HG03354 (cell line): ENCODE measurements around the gene RND3.

ENCODE experiments used
- ATAC-seq: cut with Tn5 transposase; IDR thresholded peaks from one replicate; pipeline ENCODE4 v1.9.1; 2021; ENCODE audit warnings: mild to moderate bottlenecking; ENCODE audit not compliant: unreplicated experiment, poor library complexity, severe bottlenecking

Gene RND3, protein sequence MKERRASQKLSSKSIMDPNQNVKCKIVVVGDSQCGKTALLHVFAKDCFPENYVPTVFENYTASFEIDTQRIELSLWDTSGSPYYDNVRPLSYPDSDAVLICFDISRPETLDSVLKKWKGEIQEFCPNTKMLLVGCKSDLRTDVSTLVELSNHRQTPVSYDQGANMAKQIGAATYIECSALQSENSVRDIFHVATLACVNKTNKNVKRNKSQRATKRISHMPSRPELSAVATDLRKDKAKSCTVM

DNA sequence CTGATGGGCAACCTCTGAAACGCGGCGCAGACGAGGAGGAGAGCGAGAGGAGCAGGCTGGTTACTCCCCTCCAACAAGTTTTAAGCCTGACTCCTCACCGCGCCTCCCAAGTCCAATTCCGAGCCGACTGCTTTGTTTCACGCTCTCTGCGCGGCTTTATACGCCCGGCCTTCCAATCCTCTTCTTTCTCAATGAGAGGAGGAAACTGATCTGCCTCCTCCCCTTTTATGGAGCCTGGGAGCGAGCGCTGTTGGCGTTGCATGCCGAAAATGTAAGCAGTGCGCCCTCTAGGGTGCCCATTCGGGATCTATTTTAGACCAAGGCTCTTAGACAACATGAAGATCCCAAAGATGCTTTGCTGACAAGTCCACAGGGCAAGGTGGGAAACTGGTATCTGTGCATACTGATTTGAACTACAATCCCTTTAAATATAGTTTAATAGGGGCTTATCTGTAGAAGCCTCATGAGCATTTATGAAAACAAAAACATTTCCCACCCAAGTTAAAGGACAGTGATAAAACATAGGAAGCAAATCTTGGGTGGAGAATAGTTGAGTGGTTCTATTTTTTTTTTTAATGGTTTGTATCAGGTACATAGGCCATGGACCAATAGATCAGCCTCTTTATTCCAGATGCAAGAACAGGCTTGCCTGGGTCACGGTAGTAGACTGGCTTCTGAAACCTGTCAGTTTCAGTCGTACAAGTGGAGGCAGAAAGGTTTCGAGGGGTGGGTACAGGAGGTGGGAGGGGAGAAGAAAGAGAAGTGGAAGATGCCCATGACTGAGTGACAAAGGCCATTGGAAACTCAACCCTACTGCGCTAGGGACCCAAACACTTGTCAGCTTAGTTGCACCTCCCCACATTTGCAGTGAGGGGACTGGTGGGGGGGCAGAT, at the start of gene RND3:
RND3 (minus strand) TSS at position 131 of the 893 bp plus-strand sequence. CDS start 250 bp downstream, outside the sequence.
- ATAC-seq = peak; percentile 69

DNA sequence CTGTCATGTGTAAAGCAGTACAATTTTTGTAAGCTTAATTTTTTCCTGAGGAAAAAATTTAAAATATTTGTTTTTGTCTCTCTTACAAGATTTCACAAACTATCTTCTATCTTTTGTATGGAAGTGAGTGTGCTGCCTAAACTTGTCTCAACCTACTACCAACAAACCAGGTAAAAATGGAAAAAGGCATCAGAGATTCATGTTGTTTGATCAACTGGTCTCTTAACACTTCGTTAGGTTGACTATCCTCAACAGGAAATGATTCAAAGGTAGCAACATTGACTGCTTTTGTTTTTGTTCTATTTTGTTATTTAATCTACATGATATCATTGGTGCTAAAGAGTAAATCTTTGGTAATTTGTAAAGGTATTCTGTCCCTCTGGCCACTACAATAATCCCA, 47.7 kb upstream of the RND3 start:
- no peak for ATAC-seq

DNA sequence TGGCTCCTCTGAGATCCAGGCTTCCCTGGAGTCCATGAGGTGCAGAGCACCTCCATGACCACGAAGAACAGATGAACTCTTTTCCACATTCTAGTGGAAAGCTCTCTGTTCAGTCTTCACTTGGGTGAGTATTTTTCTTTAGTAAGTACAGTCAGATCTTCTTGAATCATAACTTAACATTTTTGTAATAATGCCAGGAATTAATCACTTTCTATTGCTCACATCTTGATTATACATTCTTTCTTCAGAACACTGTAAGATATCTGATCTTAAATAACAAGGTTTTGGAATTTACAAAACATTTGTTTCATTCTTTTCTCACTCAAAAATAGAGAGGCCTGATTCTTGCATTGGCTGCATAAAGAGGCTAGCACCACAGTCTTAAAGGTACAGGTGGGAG, 45.4 kb upstream of the RND3 start:
- no peak for ATAC-seq

DNA sequence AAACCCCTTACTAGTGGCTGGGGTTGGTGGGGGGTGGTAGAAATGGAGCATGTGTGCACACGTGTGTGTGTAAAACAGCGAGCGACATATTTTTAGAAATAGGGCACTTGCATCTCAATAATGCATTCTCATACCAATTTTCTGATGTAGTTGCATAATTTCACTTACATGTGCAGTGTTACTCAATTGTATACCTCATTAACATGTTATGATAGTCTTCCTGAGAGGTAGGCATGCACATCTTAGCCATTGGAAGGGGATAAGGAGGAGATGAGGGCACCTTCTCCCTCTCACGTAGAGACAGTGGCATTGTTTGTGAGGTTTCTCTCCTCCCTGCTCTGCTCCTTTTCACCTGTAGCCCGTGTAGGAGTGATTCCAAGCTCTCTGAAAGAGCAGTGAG, 44.6 kb upstream of the RND3 start:
- no peak for ATAC-seq

DNA sequence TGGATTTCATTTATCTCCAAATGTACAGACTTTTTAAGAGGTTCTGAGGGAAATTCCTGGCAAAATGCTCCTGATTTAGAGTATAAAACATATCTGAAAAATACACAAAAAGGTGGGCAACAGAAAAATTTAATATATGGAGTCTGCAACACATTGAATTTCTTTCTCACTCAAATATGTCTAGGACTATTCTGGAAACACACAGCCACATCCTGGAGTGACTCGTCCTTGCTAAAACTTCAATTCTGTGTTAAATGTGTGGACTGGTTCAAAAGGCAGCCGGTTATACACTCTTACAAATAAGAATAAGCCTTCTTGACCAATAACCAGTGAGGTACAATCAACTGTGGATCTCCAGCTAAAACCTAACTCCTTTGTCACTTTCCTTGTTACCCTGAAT, 44.1 kb upstream of the RND3 start:
- ATAC-seq = no peak

DNA sequence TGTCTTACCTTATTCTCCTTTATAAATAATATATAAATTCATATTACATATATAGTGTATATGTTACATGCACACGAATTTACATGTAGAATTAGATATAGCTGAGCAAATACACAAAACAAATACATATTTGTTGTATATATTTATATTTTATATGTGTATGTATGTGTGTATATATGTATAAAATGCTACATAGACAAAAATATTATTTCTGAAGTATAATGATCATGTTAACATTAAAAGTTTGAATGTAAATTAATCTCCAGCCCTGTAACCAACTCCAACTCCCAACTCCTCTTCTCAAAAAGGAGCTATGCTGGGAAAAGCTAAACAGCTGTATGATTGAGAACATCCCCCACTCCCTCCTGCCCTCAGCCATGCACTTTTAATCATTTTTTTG, 42.7 kb upstream of the RND3 start:
- ATAC-seq = no peak

DNA sequence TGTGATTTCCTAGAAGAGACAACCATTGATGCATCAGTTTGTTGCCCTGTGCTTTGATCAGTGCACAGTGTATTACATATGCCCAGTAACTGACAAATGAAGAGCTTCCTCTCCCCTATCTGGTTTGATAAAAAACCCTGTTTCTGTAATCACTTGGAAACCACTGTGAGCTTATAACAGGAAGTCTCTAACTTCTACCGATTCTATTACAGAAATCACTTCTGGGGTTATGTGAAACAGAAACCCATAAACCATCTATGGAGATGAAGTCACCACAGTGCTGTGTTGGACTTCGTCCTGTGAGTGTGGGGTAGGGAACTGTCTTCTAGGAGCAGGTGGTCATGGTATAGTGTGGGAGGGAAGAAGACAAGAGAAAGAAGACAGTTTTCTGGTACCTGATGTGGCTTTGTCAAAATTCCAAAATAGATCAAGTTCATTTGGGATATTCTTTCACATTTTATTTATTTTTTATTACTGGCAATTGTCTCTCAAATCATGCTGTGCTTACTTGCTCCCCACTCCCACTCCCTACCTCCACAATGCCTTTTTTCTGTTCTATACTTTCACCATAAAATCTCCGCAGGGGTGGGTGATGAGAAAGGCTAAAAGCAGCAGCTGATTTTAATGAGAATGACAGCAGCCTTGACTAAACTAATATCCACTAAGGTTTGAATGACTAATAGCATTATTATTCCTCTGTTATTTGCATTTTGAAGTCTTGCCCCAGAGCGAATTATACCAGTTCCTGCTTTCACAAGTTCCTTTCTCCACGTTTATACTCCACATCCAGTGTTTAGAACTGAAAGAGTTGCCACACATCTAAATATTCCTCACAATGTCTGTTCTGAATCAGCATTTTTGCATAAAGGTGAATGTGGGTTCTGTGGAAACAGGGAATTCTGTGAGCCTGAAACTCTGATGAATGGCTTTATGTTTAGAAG, 41.7 kb upstream of the RND3 start:
- ATAC-seq = peak; percentile 93

DNA sequence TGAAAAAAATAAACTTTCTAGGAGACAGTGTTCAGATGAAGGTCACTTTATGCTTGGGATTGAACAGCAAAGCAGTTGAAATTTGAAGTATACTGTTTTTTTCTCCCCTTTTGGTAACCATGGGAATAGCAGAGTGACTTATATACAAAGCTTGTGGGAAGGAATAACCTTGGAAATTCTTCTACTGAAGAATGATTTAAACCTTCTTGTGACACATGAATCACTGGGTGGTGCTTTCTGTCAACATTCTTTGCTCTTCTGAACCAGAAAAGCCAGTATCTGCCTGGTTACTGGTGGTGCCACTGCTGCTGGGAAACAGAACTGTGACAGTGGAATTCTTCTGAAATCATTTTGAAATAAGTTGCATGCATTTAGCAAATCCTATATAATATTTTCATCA, 39.4 kb upstream of the RND3 start:
- ATAC-seq = no peak

DNA sequence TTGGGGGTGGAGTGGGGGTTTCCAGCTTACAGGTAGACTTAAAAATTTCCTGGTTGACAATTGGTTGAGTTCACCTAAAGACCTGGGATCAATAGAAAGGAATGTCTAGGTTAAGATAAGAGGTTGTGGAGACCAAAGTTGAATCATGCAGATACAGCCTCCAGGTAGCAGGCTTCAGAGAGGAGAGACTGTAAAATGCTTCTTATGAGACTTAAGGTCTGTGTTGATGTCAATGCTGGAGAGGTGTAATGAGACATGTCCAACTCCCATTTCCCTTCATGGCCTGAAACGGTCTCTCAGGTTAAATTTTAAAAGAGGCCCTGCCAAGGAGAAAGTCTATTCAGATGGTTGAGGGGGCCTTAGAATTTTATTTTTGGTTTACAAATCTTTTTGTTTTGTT, 38.5 kb upstream of the RND3 start:
- no peak for ATAC-seq

DNA sequence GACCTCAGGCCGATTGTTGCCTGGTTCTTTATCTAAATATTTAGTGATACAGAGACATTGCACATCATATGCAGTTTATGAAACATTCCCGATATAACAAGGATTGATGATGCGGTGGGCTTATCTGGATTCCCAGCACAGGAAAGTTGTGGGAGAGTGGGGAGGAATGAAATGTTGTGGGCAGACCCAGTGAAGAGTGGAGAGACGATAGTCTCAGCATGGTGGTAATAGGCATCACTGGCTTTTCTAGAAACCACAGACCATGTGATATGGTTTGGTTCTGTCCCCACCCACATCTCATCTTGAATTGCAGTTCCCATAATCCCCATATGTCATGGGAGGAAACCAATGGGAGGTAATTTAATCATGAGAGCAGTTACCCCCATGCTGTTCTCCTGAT, 34.8 kb upstream of the RND3 start:
- ATAC-seq = no peak

DNA sequence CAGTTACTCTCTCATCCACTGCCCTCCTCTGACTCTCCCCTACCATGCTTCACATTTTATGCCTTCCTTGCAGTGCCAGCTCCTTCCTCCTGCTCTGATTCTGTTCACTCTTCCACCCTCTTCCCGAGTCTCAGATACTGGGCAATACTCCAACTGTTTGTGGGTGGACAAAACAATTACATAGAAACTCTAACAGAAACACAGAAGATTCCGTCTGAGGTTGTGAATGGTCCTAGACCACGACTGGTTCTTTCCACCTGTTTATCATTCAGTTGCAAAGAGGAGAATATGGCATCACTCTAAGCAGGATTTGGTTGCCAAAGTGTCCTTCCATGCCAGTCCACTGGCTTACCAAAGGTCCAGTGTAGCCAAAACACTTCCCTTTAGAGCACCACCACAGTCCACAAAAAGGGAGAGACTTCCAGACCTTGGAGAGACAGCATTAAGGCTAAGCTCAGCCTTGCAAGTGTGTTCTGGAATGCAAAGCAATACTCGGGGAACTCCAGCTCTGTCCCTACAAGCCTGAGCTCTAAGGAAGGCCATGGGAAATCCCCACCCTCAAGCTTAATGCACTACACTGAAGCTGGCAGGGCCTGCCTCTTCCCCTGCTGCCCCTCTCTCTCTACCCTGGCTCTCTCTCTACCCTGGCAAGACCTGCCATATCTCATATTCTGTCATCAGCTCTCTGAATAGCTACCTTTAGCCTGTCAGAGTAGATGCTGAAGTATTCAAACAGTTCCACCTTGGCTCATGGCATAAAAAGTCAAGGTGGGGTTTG, 33.6 kb upstream of the RND3 start:
- ATAC-seq = no peak

DNA sequence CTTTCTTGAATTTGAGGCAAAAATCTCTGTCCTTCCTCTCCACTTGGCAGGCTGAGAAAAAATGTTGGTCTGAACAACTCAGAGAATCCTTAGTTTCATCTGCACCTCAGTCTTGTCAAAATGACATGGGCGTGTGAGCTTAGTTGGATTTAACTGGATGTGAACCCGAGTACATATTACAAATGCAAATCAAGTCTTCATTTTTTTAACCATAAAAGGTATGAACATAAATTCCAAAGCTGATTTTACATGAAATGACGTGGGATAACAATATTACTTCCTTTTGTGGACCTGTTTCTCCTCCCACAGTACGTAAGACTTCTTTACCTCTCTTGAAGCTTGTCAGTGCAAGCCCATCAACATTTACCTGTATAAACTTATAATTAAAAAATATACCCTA, 32.6 kb upstream of the RND3 start:
- ATAC-seq = no peak

DNA sequence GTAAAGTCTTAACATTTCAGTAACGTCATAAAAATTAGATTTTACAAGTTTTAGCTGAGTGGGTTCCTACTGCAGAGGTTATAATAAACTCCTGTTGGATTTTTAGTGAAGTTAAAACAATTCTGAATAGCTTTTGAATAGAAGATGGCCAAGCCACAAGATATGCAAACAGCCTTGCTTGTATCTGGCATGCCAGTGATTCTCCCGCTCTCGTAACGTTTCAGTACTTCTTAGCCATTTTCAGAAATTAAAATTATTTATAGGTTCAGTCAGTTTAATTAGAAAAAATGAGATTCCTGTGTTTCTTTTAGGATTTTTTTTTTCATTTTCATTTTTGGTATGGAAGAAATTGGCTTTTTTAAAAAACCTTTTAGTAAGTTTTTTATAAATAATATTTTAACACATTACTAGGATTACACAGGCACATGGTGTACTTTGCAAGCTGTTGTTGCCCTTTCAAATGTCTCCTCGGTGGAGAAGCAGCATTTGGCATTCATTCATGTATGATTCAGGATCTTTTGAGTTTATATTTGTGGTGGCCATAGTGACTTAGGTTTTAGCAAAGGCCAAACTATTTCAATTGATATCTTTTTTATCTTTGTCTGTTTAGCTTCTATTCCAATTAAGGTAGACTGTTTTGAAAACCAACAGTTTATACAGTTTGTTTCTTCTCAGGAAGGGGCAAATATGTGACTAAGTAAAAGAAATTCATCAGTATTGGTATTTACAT, 30.6 kb upstream of the RND3 start:
- ATAC-seq = no peak

DNA sequence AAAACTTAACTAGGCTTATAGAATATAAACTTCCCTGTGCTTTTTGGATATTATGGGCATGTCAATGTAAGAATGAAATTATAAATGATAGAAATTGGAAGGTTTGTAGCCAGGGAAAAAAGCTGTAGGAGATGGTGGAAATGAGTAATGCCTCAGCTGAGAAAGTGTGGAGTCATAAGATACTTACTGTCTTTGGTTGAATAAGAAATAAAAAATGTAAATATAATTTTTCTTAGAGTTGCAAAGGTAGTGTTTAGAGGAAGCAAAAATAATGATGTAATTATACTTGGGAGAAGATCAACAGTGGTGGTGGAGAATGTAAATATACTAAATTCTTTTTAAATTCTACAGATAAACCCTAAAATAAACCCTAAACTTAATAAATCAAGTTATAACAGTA, 26.2 kb upstream of the RND3 start:
- no peak for ATAC-seq

DNA sequence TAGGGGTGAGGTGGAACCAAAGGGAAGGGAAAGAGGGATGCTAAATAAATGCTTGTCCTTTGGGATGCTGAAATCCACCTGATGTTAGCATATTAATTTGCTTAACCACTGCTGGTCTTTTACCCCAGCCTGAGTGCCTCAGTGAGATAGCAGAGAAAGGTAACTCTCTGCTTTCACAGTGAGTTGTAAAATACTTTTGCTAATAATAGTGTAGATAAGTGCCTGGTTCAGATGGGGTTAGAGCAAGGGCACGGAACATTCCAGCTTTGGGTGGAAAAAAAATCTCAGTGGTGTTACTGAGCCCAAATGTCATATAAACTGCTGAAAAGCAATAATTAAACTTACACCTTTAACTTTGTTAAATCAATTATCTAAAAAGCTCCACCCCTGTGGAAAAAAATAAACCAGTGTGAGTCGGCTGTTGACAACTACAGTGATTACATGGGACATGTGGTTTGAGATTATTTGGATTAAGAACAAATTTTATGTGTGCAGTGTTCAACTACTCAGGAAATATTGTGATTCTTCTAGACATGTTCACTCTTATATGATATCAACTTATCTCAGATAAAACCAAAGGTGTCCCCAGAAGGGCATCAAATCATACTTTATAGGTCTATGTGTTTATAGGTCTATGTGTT, 21.1 kb upstream of the RND3 start:
- ATAC-seq = no peak

DNA sequence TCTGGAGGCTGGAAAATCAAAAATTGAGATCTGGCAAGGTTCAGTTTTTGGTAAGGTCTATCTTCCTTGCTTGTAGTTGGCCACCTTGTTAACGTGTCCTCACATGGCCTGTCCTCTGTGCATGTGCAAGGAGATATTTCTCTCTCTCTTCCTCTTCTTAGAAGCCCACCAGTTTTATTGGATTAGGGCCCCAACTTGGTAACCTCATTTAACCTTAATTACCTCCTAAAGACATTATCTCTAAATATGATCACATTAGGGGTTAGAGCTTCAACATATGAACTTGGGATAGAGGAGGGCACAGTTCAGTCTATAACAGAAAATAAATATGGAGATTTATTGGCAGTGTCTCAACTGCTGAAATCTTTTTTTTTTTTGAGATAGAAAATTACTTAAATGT, 19.6 kb upstream of the RND3 start:
- ATAC-seq = no peak

DNA sequence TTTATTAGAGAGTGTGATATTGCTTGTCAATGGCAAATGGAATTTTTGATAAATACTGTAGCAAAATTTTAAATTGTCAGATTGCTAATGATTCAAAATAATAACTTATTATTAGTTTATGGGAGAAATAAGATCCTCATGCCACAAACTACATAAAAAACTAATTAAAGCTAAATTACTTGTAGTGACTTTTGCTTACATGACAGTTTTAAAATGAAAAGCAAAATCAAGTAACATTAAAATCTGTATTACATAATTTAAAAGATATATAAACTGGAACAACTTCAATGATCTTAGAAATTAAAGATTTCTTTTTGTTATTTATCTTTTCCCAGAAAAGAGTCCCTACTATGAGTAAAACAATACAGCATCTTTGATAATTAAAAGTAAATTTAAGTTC, 17.7 kb upstream of the RND3 start:
- ATAC-seq = no peak

DNA sequence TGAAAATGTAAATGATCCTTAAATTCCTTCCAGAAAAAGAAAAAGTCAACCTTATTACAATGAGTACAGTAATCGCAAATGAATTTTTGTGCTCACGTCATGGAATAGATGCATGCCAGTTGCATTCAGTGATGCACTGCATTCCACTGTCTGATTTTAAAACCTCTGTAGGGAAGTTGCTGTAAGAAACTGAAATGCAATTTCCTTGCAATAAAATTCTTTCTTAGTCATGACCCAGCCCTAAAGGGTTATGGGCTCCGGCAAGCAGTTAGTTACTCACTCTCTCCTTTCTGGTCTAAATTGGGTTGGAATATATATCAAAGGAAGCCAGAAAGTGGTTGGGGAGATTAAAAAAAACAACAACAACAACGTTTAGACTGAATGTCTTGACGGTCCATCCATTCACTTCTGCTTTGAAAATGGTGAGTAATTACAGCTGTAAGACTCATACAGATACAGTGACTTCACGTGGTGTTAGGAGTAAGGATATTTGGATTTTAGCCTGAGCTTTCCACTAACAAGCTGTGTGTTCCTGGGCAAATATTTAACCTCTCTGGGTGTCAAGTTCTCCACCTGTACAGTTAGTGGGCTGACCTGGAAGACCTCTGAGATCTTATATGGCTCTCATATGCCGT, 8.6 kb upstream of the RND3 start:
- ATAC-seq = no peak
